Measurements from ENCODE around the gene DRD2.

DRD2 gene

DNA sequence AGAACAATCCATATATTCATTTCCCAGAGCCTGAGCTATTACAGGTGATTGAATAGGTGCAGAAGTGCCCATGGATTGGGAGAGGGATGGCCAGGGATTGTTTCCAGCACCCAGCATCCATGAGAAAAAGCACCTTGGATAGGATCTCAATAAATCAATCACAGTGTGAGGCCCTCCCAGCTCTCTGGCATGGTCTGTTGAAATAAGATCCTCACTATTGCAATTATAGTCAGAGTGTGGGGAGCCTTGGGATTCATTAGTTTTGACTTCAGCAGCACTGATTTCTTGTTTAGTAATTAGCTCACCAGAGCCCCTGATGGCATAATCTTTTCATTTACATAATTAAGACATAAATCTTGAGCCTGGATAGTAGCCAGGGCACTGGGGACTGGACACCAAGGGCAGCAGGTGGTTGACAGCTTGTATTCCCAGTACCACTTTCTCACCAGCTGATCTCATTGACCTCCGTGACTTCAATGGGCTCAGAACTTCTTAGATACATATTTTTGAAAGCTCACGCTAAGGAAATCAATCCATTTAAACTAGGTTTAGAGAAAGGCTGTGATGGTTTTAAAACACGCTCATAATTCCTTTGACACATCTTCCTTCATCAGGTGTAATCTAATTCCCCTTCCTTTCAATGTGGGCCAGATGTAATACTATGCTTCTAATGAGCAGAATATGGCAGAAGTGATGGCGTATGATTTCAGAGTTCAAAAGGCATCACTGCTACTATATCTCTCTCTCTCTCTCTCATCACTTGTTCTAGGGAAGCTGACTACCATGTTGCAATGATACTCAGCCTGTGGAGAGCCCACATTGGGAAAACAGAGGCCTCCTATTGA, 22.1 kb upstream of the DRD2 start:
- DNase-seq (ENCODE audit: insufficient read length, low spot score), result no peak
- FAIRE-seq, result no peak
- no peak for TF ChIP-seq CTCF (IDR thresholded peaks at IDR 0.05; ENCODE audit: insufficient read depth, missing control alignments)

- FAIRE-seq (no peak), DNase-seq (ENCODE audit: insufficient read length, low spot score) (no peak)
- TF ChIP-seq CTCF (IDR thresholded peaks at IDR 0.05; ENCODE audit: insufficient read depth, missing control alignments), result no peak
Observed at GRCh38 chr11:113496026-113496651, 20.9 kb upstream of the DRD2 start.

GRCh38 chr11:113494021-113494420, 18.8 kb upstream of the DRD2 start:
- FAIRE-seq (no peak), DNase-seq (ENCODE audit: insufficient read length, low spot score) (no peak)
- TF ChIP-seq CTCF (IDR thresholded peaks at IDR 0.05; ENCODE audit: insufficient read depth, missing control alignments), result no peak

DNA sequence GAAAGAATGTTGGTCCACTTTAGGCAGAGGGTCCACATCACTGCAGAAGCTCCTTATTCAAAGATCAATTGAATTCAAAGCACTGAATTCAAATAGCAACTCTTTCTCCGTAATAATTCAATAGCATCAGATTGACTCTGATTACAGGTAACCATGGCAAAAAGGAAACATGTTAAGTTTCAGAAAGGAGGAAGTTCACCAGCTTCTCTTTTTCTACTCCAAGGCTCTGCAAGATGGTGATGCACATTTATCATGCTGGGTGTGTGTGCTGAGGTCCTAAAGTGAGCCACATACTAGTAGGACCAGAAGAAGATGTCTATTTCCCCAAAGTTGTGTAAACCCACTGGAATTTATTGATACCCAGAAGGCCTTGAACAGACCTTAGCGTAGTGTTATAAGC, 18.0 kb upstream of the DRD2 start:
- no peak for DNase-seq (ENCODE audit: insufficient read length, low spot score)
- no peak for FAIRE-seq

DNA sequence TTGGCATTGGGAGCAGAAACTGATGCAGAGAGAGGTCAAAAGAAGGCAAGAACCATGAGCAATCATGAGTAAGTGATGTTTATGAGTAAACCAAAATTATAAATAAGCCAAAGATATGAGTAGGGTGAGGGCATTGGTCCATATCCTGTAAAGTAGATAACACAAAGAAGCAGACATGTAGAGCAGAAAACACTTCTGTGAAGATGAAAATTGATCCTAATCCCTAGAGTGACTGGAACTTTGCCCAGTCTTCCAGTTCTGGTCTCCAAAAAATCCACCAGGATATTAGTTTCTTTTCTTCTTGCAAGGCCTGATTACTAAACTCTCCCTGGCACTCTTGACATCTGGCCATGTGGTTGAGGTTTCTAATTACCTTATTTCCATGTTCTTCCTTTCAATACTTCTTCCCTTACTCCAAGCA, 13.7 kb upstream of the DRD2 start:
- TF ChIP-seq CTCF (IDR thresholded peaks at IDR 0.05; ENCODE audit: insufficient read depth, missing control alignments), result no peak
- no peak for DNase-seq (ENCODE audit: insufficient read length, low spot score)
- no peak for FAIRE-seq

More for the DNA sequence above, 18.0 kb upstream of the DRD2 start:
- no peak for TF ChIP-seq CTCF (IDR thresholded peaks at IDR 0.05; ENCODE audit: insufficient read depth, missing control alignments)

GRCh38 chr11:113487622-113488021, 12.4 kb upstream of the DRD2 start:
- no peak for DNase-seq (ENCODE audit: insufficient read length, low spot score)
- FAIRE-seq, result no peak
- TF ChIP-seq CTCF (IDR thresholded peaks at IDR 0.05; ENCODE audit: insufficient read depth, missing control alignments), result no peak

DNA sequence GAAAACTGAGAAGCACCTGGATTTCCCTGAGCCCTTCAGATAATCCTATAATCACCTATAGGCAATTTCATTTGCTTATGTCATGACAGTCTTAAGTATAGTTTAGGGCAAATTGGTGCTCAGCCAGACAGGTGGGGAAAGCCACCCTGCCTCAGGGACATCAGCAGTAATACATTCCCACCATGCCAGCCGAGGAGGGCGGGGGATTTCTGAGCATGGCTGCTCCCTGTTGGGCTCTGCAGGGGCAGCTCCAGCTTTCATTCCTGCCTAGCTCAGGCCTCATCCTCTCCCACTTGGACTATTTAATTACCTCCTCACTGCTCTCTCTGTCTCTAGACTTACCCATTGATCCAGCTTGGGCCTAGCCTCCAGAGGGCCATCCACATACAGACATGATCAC, 9.0 kb upstream of the DRD2 start:
- TF ChIP-seq CTCF (IDR thresholded peaks at IDR 0.05; ENCODE audit: insufficient read depth, missing control alignments), result no peak
- DNase-seq (ENCODE audit: insufficient read length, low spot score) (no peak), FAIRE-seq (no peak)

Measured in D721Med (cell line).